ENCODE measurements around the gene EEF1E1. TPM values are rescaled to one million over a fixed set of nuclear protein-coding genes. Genes with fewer than 3 reads are reported as not detected.

Gene EEF1E1
- total RNA-seq, 1 donor from 2014 or later: 13.3 TPM

Other genes with a start within 250 kb of the EEF1E1 start
- 42.0 TPM for gene TXNDC5, start 191.8 kb downstream of the EEF1E1 start, total RNA-seq
- 8.1 TPM for gene BLOC1S5, start 38.2 kb downstream of the EEF1E1 start, total RNA-seq

Measured in Right ventricle myocardium inferior (tissue), 1 donor.